A172 (cell line): ENCODE results near the gene TRIM45. TPM values are rescaled to one million over a fixed set of nuclear protein-coding genes. Genes with fewer than 3 reads are reported as not detected.
A peak's percentile ranks its signal among the peaks of the same experiment; 100 is the strongest.
"Not testable (repeated sequence)": the region's sequence is repeated elsewhere in the genome, so short reads cannot be mapped to it uniquely, and the experiment has no call there.

ENCODE experiments used
- DNase-seq: peaks from one replicate; pipeline ENCODE4 v3.0.0-alpha.2; 2015; ENCODE audit warnings: low spot score
- total RNA-seq: library from RNA; depleted of rRNA; stranded (reverse); fragments of >200 nt; shearing (Covaris generic); gene quantifications from 2 replicates; pipeline ENCODE4 v1.2.3, GENCODE V29; 2014

The TRIM45 gene
- total RNA-seq, 1 experiment from 2014 or later: 2.6 TPM

DNA sequence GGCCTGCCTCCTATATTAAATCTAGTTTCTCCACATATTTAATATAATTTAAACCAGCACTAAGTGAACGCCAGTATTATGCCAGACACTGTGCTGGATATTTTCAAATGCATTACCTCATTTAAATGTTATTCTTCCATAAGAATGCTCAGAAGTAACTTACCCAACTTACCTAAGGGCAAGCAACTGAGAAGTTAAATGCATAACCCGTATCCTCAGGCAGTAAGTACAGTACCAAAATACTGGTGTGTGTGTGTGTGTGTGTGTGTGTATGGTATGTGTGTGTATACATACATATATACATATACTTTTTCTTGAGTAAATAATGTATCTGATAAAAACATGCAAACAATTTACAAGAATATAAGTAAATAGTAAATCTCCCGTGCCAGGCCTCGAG lies 9.0 kb upstream of the TRIM45 start:
- DNase-seq: no peak

DNA sequence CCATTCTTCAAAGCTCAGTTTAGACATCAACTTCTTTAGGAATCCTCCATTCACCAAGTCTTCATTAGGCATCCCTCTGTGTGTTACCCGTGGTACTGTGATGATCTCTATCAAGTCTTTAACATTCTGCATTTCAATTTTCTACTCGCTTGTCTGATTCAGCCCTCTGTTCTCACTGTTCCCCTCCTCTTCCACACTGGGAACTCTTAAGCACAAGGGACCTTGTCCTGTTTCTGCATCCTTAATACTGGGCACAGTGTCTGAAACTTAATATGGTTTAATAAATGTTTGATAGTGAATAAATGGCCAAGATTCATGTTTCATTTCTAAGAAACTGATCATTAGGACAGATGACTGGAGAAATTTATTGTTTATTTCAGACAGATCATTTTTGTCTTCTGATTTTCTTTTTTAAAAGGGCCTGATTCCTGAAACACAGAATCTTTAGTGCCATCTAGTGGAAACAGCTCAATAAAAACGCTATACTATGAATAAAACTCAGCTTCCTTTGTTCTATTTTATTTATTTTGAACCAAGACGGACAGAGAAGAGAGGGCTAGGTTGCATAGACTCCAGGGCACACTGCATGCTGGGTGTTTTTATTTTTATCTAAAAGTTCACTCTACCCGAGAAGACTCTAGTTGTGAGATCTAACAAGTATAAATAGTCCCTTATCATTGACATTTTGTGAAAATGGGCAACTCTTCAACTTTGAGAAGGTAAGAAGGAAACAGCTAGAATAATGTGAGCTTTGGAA lies 7.0 kb upstream of the TRIM45 start:
- DNase-seq: peak; percentile 55

DNA sequence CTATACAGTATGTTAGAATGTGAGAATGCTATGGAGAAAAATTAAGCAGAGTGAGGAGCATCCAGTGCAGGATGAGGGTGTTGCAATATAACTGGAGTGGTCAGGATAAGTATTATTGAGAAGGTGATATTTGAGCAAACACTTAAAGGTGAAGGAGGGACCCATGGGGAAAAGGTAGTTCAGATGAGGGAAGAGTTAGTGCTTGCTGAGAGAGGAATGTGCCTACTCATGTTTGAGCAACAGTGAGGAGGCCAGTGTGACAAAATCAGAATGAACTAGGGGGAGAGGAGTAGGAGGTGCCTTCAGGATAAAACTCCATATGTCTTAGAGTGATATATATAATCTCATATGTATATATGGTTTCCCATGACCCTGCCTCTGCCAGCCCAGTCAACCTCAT lies 6.2 kb upstream of the TRIM45 start:
- no peak for DNase-seq

DNA sequence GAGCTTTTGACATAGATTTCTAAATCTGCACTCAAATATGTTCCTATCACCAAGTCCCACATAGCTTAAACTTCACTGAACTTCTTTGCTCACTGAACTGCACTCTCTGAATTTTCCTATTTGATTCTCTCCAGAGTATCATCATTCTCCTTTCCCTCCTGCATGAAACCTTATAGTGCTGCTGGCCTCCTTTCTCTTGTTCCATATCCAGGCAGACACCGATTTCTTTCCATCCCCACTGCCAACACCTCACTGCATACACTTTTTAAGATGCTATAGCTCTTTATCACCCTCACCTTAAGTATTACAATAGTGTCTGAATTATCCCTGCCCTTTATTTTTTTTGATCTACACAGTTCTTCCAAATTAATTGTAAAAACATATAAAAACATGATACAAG lies 3.1 kb upstream of the TRIM45 start:
- DNase-seq: no peak

DNA sequence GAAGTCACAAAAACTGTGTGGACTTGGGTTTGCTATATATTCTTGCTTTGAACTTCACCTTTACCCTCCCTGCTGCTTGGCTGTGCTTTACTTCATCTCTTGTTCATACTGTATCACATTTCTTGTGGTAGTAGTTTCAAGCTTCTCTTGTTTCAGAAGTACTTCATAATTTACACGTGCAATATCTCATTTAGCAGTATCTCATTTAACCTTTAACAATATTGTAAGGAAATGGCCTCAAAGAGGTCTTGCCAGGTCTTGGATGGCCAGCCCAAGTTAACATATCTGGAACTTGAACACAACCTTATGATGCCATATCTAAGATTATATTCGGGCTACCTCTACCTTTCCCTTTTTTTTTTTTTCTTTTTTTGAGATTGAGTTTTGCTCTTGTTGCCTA lies 1.7 kb upstream of the TRIM45 start:
- no peak for DNase-seq

DNA sequence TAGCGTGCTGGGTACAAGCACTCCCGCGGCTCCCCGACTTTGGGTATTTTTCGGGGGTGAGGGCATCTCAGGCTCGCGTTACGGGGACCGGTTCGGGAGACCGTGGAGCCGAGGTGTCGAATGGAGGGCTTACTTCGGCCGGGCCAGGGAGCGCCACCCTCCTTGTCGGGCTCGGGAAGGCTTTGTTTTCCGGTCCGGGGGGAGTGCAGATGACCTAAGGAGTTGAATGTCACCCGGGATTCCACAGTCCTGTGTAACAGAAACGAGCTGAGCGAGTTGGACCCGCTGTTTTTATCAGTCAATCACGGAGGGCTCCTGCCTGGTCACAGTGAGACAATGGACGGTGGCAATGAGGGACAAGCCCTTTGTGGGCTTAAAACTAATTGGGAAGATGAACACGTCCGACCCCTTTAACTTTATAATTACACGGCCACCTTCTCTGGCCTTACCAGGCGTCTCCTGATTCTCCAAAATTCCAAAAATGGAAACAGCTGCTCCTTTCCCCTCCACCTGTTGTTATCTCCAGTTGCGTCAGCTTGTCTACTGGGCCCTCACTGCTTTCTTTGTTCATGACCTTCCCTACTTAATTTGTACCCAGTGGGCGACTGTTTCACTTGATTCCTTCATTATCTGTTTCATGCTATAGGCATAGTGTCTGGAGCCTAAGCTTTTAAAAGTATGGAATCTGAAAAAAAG lies 929 bp upstream of the TRIM45 start:
- no peak for DNase-seq

DNA sequence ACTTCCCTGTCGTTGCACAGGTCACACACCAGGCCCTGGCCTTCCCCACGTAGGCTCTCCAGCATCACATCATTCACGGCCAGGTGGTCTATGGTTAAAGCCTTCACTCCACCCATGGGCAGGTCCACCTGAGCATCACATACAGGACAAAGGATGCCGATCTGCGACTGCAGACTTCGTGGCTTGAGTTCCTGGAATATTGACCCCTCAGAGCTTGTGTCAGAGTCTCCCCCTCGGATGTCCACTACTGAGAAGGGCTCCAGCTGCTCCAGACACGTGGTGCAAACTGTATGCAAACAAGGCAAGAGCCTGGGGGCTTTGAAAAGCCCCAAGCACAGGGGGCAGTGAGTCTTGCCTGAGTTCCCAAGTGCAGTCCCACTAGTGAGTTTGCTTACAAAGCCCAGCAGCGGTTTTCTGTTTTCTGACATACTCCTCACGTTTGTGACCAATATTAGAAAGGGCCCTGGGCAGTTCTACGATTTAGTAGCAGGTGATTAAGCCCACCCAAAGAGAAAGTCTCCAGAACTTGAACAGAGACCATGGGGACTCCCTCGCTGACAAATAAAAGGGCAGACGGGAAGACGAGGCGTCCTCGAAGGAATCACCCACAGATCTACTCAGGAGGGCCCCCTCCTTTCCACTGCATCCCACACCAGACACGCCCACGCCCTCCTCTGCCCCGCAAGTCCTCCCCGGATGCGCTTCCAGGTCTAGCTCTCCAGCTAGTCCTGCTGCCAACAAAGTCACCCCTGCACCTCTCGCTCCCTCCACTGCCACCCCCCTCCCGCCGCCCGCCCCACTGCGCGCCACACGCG lies 568 bp downstream of the TRIM45 start:
- DNase-seq: peak; percentile 56

DNA sequence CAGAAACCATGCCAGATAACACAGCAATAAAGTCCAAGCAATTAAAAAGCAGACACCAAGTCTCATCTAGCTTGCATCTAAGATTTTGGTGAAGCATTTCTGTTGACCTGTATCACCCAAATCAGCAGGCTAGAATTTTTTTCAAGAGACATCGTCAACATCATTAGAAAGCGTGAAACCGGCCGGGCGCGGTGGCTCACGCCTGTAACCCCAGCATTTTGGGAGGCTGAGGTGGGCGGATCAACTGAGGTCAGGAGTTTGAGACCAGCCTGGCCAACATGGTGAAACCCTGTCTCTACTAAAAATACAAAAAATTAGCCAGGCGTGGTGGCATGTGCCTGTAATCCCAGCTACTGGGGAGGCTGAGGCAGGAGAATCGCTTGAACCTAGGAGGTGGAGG lies 2.4 kb downstream of the TRIM45 start:
- DNase-seq: not testable (repeated sequence)

DNA sequence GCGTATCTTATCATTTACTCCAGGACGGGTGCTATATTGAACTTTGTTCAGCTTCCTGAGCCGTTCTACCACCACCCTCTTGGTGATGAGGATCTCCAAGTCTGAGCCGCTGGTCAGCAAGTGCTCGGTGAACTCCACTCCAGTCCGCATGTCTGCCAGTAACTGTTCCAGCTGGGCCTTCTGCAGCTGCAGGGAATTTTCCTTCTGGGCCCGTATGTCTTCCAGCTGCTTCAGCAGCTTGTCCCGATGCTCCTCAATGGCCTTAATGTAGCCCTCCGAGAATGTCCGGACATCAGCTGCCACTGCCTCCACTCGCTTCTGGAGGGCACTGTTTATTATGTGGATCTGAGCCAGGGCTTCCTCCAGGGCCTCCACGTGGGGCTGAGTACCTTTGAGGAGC lies 3.4 kb downstream of the TRIM45 start:
- no peak for DNase-seq

DNA sequence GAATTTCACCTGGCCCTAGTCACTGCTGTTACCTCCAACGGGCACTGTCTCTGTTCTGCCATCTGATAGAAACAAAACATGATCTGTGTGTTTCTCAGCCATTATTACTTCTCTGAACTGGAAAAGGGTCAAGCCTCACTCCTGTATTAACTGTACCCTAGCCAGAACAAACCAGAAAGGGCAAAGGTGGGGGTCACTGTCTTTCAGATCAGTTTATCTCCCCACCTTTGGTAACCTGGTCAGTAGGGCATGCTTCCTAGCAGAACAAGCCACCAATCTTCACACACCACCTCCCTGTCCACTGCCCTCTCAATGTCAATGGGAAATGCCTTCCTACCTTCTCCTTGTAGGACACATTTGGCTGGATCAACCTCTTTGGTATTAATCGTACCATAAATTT lies 3.9 kb downstream of the TRIM45 start:
- no peak for DNase-seq

DNA sequence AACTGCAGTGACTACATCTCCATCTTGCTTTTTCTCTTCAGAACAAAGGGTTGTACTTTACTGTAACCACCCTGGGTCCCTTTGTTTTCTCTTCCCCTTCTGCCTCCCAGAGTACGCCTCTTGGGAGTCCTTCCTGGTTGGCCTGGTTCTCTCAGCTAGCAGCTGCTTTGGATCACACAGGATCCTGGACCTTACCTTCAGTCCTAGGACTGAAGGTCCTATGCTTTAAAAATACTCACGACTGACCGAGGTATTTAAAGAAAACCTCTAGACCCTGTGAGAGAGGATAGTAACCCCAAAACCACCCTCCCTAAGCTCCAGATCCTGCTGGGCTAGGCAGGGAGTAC lies 4.8 kb downstream of the TRIM45 start:
- DNase-seq: no peak

DNA sequence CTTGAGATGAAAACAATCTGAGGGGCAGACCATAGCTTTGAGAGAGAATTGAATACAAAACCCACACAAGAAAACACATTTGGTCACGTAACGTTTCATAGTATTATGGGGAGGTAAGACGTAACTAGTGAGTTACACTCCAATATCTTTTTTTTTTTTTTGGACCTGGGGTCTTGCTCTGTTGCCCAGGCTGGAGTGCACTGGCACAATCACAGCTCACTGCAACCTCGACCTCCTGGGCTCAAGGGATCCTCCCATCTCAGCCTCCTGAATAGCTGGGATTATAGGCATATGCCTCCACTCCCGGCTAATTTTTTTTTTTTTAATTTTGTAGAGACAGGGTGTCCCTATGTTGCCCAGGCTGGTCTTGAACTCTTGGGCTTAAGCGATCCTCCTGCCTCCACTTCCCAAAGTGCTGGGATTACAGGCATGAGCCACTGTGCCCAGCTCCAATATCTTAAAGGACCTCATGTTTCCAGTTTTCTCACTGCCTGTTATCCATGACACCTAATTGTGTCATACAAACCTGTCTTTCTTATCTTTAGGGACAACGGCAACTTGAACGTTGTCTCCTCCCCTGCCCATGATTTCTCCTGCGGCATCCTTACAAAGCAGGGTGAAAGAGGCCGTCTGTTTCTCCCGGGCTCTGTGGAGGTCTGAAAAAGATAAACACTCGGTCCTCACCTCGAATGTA lies 5.3 kb downstream of the TRIM45 start:
- DNase-seq: no peak

DNA sequence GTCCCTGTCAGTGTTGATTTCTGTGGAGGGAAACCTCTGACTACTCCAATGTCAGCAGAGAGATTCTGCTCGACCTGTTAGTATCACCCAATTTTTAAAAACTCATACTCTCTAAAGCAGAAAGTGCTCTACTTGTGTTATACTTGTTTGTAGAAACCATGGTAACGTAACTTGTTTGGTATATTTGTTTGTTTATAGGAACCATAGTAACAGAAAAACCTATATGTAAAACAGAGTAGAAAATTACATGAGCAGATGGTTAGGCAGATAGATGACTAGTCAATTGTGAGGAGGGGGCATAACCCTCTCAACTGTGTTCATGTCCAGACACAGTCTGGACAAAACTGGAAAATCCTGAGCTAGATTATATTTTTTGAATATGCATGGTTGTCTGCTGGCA lies 6.7 kb downstream of the TRIM45 start:
- DNase-seq: no peak

DNA sequence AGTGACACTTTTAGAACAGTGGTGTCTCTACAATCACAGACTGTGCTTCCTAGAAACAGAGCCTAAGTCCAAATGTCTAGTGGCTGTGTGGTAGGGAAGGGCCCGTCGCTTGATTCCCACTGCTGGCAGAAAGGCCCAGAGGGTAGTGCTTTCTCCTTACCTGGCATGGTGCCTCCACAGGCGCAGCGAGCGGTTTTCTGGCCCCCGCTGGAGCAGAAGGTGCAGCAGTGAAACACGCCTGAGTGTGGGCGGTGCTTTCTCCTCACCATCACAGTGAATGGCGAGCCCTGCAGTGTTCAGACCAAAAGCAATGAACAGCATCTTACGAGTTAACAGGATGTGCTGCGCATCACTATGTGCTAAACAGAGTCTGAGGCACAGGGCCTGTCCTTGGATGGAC lies 8.3 kb downstream of the TRIM45 start:
- no peak for DNase-seq

DNA sequence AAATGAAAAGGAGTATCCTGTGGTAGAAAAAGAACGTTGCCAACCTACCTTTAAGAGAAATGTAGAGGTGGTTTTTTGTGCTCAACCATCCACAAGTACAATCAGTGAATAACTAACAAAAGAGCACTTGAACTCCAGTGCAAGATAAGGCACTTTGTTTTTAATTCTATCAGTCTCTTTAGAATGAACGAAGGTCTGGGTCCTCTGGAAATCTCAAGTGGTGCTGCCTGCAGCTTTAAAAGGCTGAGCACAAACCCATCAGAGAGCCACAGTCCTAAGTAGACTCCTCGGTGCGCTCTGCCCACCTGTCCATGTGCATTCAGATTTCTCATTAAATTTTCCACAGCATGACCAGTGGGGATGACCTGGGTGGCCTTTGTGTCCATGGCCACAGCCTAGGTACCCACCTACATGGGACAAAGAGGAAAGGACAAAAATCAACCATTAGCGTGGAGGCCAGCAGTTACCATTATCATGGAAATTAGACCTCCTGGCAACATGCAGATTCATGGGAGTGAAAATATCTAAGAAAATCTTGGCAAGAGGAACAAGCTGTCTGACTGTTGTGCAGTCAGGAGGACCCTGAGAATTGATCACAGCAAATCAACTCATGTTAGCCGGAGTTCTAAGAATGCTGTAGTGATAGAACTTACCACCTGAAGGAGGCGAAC lies 9.4 kb downstream of the TRIM45 start:
- DNase-seq: no peak

DNA sequence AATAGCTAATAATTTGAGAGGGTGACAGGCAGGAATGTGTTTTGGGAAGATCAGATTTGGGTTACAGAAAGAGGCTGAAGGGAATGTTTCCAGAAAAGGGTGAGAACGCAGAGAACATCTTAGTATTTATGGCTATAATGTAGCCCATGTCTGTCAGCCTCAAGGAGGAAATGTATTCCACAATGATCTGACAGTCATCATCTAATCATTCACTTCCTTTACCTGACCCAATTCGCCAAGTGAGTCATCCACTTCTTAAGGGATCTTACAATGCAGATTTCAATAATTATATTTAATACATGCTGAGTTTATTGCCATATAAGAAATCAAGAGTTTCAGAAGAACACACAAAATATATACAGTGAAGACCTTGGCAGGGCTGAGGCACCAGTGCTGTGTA lies 10.8 kb downstream of the TRIM45 start:
- no peak for DNase-seq

DNA sequence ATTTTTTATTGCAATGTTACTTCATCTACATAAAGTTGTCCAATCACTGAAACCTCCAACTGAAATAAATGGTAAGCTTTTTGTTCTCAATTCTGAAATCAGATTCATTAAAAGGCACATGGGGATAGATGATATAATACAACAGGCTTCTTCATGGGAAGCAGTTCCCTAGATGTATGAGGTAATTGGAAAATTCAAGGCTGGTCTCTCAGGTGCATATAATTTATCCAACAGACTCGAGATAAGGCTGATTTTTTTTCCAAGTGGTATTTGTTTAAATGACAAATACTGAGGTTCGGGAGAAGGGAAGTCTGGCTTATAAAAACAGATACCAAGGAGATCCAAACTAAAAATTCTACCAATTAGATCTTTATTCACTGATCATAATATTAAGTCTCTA lies 14.2 kb downstream of the TRIM45 start:
- no peak for DNase-seq

DNA sequence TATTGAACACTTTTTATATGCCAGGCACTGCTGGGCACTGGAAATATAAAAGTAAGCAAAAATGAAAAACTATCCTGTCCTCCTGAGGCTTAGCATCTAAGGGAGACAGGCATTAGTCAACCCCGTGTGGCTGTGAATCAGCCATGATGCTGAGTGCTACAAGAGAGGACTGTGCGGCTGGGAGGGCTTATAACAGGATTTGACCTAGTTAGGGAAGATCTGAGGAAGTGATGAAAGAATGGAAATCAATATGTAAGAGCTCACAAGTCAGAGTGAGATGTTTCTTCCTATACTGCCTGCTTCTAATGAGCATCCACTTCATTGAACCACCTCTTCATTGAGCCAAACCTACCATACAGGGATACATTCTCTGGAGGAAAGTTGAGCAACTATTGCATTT lies 15.1 kb downstream of the TRIM45 start:
- DNase-seq: no peak

DNA sequence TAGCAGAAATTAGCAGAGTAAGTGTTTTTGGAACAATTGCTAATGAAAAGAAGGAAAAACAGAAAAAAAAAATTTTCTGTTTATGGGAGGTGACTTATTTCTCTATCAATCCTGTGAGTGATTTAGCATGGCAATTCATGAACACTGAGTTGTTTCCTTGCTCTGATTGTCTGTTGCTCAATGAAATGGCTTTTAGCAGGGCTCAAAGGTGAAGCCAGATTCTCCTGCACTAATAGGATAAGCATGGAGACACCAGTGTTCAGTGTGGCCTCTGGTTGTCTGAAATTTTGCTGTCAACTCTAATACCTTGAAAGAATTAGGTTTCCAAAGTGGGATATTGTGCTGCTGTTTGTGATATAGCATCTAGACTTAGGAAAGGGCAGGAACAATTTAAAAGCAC lies 15.8 kb downstream of the TRIM45 start:
- DNase-seq: no peak

DNA sequence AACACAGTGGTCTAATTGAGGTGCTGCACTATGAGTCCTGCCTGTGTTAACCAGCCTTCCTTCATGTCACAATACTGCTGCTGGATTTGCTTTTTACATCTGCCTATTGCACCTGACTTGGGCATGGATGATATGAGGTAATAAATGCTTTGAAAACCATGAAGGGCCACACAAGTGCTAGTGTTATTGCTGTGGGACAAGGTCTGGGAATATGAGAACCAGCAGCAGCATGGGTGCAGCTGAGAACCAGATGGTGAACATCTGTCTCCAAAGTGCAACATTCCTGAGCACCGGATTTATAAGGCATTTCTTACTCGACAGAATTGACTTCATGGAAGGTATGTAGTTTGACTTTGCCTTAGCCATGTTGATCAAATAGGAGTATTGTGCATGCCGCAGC lies 16.6 kb downstream of the TRIM45 start:
- no peak for DNase-seq

DNA sequence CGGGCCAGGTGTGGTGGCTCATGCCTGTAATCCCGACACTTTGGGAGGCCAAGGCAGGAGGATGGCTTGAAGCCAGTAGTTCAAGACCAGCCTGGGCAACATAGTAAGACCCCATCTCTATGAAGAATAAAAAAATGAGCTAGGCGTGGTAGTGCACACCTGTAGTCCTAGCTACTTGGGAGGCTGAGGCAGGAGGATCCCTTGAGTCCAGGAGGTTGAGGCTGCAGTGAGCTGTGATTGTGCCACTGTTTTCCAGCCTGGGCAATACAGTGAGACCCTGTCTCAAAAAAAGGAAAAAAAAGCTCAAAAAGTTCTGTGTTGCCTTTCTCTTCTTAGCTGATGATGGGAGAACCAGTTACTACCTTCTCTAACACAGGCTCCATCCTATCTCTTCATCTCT lies 19.7 kb downstream of the TRIM45 start:
- DNase-seq: not testable (repeated sequence)

DNA sequence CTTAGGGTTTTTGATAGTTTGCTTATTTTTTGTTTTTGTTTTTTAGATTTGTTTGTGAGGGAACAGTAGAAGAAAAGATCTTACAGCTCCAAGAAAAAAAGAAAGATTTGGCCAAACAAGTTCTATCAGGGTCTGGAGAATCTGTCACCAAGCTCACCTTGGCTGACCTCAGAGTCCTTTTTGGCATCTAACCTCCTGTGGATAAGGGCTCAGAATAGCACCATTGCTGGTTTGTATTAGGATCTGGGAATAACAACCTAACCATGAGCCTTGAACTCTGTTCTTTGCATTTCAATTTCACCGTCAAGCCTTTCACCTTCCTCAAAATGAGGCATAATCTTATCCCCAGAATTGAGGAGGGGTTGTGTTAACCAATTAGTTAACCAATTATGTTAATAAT lies 20.2 kb downstream of the TRIM45 start:
- DNase-seq: no peak
